ENCODE data around the gene TMCO4. TPM values are rescaled to one million over a fixed set of nuclear protein-coding genes. Genes with fewer than 3 reads are reported as not detected.
"Not testable (repeated sequence)": the region's sequence is repeated elsewhere in the genome, so short reads cannot be mapped to it uniquely, and the experiment has no call there.

The TMCO4 gene
- total and polyA plus RNA-seq, 2 of the 4 experiments (the other 2 are of a cell fraction): 7.3 to 8.6 TPM

- POLR2A ChIA-PET (ENCODE audit: unreplicated experiment); H3K9ac ChIP-seq (ENCODE audit: low read depth, low read length); H2BK20ac ChIP-seq (ENCODE audit: low read depth, low read length); H2AK9ac ChIP-seq (replicated peaks; ENCODE audit: low read depth, low read length, poor library complexity); H3K27ac ChIP-seq (ENCODE audit: insufficient read depth, low read length); H4K5ac ChIP-seq (ENCODE audit: low read depth, low read length); H3K79me1 ChIP-seq (ENCODE audit: low read depth in 1 of 2, low read length in 2 of 2); dilution Hi-C loops (cut with HindIII; ENCODE audit: low sequenced_read_pairs, unreplicated experiment); H3K27me3 ChIP-seq (ENCODE audit: control insufficient read depth, insufficient read depth, low read length); H2AK5ac ChIP-seq (ENCODE audit: low read depth, low read length); H3K18ac ChIP-seq (ENCODE audit: low read depth, low read length); H3K23ac ChIP-seq (ENCODE audit: low read depth, low read length); H3K4me3 ChIP-seq (ENCODE audit: insufficient read depth, low read depth, low read length); H2BK15ac ChIP-seq (ENCODE audit: low read depth, low read length); CTCF ChIA-PET; H3K4me2 ChIP-seq (ENCODE audit: low read depth, low read length); H2BK120ac ChIP-seq (ENCODE audit: low read depth, low read length); in situ Hi-C loops (cut with MboI; ENCODE audit: low sequenced_read_pairs); H2BK5ac ChIP-seq (ENCODE audit: low read depth, low read length, poor library complexity, severe bottlenecking); H3K4ac ChIP-seq (ENCODE audit: low read depth, low read length); intact Hi-C loops (cut with micrococcal nuclease); H3K14ac ChIP-seq (replicated peaks; ENCODE audit: low read depth, low read length); H3K4me1 ChIP-seq (ENCODE audit: control insufficient read depth, insufficient read depth, low read length); H4K20me1 ChIP-seq (ENCODE audit: insufficient read depth, low read length); H3K9me3 ChIP-seq (ENCODE audit: control insufficient read depth, insufficient read depth, low read length); H4K91ac ChIP-seq (ENCODE audit: insufficient read depth, low read depth, low read length); H2AFZ ChIP-seq (replicated peaks; ENCODE audit: low read length, poor library complexity); H3K9me1 ChIP-seq (ENCODE audit: insufficient read depth, low read length); H4K8ac ChIP-seq (ENCODE audit: low read depth in 2 of 2, low read length in 2 of 2); H3K56ac ChIP-seq (ENCODE audit: extremely low read depth, insufficient read depth, low read length); BruUV-seq (replicated peaks): not testable (repeated sequence)
- peak; percentile 26; the same call in 1 of the 2 replicates for TF ChIP-seq CEBPB (IDR thresholded peaks at IDR 0.05; ENCODE audit: low read depth, low read length)
- DNase-seq (peak; percentile 26), ATAC-seq (ENCODE audit: low read depth) (peak; percentile 17; the same call in 1 of the 2 replicates)
- no CpG with 5 or more reads among the region's 9 CpGs for WGBS, 2 experiments (ENCODE audit: extremely low coverage in 2 of 2, insufficient read length in 1 of 2)
- peaks cover 20% of the 10 kb centered on the region for H3K36me3 ChIP-seq (ENCODE audit: control insufficient read depth, insufficient read depth, low read length)
These were observed 9.4 kb downstream of the TMCO4 start for GRCh38 chr1:19790061-19790975.
